ENCODE measurements around the gene CFDP1.

CFDP1 gene

GRCh38 chr16:75248536-75249380, 184.5 kb downstream of the CFDP1 start:
- no peak for DNase-seq

DNA sequence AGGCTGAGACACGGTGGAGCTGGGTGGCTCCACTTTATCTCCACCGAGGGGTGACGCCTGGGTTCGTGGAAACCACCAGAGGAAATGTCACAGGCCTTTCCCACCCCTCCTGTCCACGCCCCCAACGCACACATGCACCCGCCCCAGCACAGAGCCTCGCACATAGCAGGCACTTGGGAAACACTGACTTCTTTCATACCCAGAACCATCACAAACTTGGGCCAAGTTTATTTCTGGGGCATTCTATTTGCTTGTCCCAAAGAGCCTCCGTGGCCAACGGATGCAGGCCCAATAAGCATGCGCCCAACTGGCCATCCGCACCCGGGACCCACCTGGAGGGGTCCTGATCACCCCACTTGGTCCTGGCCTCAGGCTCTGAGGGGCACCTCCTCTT, 185.2 kb downstream of the CFDP1 start:
- peak; percentile 52 for DNase-seq

DNA sequence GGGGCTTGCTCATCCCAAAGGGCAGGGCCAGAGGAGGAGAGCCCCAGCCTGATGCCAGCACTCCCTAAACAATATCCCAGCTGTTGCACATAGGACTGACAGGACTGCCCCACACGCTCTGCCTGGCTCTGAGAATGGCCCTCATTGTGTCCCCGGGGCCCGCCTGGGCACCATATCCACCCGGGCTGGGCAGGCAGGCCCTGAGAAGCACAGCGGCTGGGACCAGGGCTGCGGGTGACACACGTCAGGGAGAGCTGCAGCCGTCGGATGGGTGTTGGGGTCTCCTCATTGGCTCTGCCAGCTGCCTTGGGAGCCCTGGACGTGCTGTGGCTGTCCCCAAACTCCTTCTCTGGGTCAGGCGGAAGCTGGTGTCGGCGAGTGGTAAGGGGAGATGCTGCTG, 186.1 kb downstream of the CFDP1 start:
- peak; percentile 35 for DNase-seq

- peak; percentile 31 for DNase-seq
These were observed 186.6 kb downstream of the CFDP1 start for GRCh38 chr16:75246504-75247205.

- peak; percentile 93 for DNase-seq
These were observed 188.2 kb downstream of the CFDP1 start for GRCh38 chr16:75244844-75245758.

DNA sequence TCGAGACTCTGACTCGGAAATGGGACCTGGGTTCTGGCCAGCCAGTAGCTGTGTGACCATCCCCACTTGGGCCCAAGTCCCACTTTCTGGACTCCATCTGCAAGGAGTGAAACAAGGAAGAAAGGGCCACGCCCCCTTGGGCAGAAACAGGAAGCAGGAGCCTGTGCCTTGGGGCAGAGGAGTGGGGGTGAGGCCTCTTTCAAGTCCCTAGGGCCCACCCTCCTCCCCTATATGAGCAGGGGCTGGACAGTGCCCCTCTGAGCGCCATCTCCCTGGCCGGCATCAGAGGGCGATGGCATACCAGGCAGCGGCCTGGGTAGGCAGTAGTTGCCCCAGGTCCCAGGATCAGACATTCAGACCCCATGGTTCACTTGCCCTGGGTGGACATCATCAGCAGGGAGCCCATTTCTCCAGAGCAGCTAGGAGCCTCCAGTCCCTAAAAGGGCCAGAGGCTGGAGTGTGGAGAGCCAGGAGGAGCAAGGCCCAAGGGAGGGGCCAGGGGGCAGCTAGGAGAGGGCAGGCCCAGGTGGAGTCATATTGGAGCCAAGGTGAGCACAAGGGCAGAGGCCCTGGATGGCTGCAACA, 189.0 kb downstream of the CFDP1 start:
- no peak for DNase-seq
